GM19043 (cell line): ENCODE results near the gene USP3.
"Not testable (repeated sequence)": the region's sequence is repeated elsewhere in the genome, so short reads cannot be mapped to it uniquely, and the experiment has no call there.

Source experiments
- ATAC-seq: cut with Tn5 transposase; IDR thresholded peaks from one replicate; pipeline ENCODE4 v1.9.1; 2021; ENCODE audit warnings: low read depth; ENCODE audit not compliant: unreplicated experiment

The USP3 gene

DNA sequence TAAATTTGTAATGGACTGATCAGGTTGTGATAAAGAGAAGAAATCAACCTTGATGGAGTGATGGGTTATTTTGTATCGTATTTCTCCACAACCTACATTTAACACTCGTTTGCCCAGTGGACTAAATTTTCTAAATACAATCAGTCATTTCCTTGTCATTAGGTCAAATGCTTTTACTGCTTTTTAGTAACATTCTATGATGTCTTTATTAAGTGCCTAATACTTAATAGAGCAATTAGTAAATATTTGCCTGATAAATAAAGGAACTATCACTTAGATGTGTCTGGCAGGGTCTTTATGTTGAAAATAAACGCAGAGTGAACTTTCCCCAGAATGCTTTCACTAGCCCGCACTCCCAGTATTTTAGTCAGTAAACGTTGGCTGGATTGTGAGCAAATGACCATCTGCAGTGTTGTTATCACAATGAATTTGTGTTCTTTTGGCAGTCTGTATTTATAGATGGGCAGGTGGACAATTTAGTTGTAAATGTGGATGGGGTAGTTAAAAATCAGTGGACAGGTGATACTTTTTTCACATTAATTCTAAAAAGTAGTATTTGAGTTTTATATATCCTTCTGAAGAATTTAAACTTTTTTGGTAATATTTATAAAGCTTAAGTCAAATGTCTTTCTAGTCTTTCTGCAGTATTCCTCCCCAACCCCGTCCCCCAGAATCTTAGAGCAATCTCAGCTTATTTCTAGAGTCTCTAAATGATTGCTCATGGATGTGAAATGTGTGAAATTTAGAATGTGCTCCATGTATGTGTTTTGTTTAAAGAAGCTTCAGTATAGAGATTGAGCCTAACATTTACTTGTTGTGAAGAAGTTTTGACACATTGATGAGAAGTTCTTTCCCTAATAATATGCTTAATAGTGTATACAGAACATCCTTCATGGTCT, 4.9 kb downstream of the USP3 start:
- ATAC-seq, result no peak

DNA sequence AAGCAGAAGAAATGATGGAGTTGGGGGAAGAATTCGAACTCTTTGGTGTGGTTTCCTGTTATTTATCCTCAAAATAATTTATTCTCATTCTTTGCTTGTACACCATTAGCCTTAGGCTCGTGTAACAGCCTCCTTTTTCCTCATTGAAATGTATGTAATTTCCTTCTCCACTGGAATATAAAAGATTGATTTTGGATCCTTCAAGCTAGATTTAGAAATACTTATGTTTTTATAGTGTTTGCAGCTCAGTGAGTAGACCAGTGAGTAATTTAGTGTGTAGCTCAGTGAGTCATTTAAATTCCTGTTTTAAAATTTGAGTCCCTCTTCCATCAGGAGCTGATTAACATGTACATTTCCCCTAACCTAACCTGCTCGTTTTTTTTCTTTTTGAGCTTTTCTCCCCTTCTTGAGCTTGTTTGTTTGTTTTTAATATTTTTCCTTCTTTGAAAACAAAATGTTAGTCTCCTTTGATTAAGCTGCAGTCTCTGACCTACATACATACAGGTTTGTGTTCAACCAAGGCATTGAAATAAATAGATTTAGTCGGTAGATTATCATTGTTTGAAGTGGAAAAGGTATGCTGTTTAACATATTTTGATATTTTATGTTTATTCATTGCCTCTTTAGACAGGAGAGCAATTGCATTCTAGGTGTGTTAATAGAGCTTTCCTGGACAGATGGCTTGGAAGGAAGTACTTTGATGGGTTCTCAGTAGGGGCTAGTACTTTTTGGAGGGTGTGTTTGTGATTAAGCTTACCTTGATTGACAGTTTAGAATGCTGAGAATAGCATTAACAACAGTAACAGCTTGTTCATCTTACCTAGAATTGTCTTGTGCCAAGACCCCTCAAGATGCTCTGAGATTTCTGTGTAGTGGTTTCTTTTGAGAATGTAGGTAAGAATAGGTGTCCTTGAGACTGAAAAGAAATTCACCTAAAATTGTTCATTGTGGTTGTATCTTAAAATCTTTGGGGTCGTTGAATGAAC, 5.9 kb downstream of the USP3 start:
- no peak for ATAC-seq

DNA sequence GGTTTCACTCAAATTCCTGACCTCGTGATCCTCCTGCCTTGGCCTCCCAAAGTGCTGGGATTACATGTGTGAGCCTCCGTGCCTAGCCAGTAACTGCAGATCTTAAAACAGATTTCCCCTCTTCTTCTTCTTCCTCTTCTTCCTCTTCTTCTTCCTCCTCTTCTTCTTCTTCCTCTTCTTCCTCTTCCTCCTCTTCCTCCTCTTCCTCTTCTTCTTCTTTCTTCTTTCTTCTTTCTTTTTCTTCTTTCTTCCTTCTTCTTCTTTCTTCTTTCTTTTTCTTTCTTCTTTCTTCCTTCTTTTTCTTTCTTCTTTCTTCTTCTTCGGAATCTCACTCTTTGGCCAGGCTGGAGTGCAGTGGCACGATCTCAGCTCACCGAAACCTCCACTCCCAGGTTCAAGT, 7.8 kb downstream of the USP3 start:
- ATAC-seq, result no peak

DNA sequence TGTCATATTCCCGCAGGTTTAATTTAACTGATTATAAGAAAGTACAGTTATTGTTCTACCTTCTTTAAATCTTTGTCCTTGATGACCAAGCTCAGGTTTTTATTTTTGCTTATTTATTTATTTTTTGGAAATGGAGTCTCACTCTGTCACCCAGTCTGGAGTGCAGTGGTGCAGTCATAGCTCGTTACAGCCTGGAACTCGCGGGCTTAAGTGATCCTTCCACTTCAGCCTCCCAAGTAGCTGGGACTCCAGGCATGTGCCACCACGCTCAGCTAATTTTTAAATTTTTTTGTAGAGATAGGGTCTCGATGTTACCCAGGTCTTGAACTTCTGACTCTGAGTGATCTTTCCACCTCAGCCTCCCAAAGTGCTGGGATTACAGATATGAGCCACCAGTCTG, 8.9 kb downstream of the USP3 start:
- no peak for ATAC-seq

DNA sequence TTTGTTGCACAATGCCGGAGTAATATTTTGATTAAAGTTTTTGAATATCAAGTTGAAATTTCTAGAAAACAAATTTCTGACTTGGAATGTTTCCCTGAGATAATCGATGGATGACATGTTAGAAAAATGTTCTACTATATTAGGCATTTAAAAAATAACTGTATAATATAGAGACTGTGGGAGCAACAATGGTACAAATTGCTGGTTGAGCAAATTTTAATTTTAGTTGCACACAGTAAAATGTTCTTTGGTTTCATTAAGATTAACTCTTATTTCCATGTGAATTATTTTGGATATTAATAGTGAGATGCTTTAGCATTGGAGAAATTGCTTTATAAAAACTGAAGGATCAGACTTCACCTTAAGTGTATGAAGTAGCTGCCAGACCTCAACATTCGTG, 9.3 kb downstream of the USP3 start:
- no peak for ATAC-seq

DNA sequence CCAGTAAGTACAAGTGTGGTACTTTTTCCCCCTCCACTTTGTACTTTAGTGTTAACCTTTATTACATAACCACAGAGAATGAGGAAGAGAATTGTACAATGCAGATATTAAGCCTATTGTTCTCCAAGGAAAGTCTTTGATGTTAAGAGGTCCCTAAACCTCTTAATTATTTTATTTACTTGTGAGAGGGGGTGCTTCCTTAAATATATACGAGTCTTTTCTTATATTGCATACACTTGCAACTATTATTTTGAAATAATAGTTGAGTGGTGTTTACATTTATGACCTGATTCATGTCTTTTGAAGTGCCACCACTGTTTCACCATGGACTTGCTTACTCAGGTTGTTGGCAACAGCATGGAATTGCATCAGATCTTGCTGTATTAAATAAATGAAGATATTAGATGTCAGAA, 10.1 kb downstream of the USP3 start:
- no peak for ATAC-seq

DNA sequence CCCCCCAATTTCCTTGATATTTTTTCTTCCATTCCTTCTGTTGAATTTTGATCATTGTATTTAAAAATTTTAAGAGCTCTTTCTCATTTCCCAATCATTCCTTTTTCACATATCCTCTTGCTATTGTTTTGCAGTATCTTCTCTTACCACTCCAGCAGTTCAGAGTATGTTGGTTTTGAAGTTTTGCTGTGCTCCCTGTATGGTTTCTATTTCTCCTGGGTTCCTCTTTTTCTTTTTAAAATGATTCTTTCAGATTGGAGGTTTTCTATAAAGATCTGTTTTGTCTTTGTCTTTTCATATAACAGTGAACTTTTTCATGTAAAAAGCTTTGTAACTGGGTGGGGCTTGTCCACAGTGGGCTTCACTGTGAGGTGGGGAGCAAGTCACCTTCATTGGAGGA, 12.8 kb downstream of the USP3 start:
- ATAC-seq, result no peak

DNA sequence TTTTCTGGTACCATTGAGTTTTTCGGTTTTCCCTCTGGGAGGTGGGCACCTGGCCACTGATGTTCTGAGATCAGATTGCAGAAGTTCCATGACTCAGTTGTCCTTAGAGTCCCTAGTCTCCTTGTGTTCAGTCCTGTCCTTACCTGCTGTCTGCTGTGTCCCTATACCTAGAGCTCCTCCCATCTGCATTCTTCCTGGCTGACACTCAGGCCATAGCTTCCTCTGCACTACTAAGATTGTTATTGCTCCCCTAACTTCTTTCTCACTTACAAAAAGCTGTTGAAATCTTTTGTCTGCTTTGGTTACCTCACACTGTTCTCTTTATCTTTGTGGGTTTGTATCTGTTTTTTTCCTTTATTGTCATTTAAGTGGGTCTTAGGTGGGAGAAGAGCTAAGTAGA, 13.2 kb downstream of the USP3 start:
- ATAC-seq, result no peak

DNA sequence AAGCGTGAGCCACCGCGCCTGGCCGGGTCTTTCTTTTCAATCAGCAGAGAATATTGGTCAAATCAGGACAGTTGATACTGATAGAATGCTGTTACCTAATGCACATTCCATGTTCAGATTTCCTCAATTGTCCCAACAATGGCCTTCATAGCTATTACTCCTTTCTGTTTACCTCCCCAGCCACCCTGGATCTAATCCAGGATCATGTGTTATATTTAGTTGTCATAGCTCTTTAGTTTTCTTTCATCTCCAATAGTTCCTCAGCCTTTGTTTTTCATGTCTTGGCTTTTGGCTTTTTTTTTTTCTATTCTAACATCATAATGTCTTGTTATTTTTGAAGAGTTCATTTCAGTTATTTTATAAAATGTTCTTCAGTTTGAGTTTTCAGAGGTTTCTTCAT, 14.6 kb downstream of the USP3 start:
- ATAC-seq, result no peak

DNA sequence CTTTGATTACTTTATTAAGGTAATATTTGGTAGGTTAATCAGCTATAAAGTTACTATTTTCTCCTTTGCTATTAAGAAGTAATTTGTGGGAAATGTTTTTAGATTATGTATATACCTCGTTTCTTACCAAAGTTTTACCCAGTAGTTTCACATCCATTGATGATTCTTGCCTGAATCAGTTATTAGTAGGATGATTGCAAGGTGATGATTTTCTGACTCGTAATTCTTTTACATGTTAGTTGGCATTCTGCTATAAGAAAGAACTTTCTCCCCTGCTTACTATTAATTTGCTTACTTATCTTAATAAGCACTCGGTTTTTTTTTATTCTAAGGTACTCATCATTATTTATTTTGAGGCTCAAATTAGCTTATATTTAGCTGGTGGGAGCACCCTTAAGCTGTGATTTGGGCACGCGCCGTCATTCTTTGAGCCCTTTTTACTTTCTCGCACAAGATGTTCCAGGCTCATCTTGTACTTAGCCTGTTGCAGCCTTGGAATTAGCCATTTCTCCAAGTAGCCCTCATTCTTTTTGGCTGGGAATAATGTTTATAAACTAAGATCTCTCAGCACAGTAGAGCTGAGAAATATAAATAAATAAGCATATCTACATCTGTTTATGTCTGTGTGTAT, 15.3 kb downstream of the USP3 start:
- no peak for ATAC-seq

DNA sequence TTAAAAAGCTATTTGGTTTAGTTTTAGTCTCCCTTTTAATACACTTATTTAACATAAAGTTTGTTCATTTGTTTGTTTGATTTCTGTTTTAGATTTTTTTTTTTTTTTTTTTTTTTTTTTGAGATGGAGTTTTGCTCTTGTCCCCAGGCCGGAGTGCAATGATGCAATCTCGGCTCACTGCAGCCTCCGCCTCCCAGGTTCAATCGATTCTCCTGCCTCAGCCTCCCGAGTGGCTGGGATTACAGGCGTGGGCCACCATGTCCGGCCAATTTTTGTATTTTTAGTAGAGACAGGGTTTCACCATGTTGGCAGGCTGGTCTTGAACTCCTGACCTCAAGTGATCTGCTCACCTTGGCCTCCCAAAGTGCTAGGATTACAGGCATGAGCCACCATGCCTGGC, 16.1 kb downstream of the USP3 start:
- ATAC-seq, result not testable (repeated sequence)

DNA sequence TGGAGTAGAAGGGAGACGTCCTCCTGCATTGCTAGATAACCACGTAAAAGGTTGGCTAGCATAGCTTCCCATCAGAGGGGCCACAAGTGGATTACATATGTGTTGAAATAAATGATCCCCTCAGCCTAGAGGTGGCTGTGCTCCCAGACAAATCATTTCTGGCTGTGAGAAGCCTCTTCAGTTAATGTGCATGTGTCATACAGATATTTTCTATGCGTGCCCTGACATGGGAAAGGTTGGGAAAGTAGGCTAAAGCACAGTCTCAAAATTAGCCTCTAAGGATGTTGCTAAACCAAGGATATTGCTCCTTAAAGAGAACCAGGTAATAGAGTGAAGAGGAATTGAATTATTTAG, 17.8 kb downstream of the USP3 start:
- ATAC-seq, result no peak

DNA sequence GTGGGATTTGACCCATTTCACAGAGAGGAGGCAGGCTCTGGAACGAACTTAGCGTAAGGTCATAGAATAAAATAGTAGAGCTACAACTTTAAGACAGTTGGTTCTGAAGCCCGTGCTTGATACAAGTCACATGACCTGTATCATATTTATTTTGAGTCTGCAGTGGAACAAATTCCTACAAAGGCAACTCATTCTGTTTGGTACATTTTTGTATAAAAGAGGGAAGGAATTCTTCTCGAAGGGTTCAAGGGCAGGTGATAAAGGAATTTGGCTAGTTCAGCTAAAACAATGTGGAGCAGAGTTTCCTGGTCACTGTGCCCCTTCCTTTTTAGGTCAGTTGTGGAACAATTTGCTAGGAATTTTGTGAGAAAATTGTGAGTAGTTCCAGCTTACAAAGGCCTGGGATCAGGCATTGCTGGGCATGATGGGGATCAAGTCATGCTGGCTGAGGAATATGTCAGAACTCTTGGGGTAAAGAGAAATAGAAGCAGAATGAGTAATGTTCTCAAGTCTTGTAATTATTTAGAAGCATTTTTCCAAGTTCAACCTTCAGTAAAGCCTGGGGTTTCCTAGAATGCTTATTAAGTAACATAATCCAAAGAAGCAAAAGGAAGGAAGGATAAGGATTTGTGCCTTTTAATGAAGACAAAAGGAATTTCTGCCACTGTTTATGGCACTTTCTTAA, 19.1 kb downstream of the USP3 start:
- no peak for ATAC-seq

DNA sequence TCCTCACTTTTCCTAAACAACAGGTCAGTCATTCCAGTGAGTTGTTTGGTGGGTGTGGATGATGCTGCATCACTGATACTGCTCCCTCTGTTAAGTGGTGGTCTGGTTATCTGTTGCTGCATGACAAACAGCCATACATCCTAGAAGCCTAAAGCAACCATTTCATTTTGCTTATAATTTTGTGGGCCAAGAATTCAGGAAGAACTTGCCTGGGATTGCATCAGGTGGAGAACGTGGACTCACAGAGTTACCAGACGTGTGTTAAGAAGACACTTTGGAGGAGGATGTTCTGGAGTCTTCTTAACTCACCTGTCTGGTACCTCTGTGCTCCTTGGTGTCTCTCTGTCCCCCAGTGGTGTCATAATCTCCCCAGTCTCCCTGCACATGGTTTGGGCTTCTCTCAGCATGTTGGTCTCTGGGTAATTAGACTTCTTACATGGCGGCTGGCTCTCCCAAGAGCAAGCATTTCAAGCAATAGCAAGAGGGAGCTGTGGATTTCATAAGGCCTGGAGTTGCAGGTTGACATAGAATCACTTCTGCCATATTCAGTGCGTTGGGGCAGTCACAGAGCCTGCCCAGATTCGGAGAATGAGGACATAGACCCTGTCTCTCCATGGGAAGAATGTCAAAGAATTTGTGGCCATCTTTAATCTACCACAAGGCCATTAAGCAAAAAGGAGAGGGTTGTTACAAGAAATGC, 20.1 kb downstream of the USP3 start:
- no peak for ATAC-seq

DNA sequence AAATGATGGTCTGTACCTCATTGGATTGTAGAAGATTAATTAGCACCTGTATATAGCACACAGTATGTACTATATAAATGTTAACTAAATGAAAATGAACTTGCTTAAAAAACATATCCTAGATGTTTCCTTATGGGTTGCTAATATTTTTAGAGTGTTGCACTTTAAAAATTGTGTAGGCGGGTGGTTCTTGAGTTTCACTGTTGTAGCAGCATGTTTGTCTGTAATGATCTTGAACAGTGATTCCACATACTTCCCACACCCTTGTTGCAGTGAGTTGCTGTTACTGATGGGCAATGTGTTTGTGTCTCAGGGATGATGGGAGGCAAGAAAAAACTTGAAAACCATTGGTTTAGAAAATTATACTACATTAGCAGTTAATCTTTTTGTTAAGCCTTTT, 22.0 kb downstream of the USP3 start:
- no peak for ATAC-seq

DNA sequence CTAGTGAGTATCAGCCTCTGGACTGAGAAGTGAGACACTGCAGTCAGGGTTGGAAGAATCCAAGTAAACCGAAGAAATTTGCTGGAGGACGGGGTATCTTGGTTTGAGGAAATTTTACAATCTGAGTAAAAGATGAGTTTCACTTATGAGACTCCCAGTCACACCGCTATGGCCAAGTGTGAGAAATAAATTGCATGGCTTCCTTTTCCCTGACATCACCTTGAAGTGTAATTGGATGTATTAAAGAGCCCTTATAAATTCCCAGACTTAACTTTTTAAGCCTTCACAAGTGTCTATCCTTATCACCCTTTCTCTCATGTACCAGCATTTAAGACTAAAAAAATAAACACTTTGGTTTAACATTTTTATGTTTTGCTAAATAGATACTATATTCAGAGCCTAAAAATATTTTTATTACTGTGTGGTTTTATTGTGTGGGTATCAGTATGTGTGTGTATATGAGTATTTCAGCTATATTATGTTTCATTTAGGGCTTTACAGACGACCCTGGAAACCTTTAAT, 23.8 kb downstream of the USP3 start:
- ATAC-seq, result no peak

DNA sequence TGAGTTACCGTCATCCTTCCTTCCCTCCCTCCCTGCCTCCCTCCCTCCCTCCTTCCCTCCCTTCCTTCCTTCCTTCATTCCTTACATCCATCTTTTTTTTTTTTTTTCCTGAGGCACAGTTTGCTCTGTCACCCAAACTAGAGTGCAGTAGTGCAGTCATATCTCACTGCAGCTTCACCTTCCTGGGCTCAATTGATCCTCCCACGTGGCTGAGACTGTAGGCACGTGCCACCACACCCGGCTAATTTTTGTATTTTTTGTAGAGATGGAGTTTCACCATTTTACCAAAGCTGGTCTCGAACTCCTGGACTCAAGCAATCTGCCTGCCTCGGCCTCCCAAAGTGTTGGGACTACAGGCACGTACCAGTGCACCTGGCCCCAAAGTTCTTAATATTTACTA, 25.8 kb downstream of the USP3 start:
- no peak for ATAC-seq

DNA sequence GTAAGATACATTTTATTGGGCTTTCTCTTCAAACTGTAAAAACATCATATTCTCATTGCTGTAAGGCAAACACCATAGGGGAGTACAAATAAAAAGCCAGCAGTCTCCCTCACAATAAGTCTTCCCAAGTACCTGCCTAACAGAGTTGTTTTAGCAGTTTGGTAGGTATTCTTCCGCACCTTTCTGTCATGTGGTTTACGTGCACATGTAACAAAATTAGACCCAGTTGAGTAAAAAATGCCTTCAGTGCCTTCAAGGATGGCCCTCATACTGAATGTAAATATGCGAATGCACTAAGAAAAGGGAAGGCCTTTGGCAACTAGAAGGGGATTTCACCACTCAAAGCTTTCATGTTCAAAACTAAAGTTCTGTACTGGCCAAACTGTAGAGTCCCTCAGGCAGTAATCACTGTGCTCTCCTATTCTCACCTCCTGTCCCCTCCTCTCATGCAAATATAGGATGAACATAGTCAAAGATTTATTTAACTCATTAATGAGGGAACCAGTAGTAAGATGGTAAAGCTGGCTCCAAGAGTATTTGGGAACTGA, 26.4 kb downstream of the USP3 start:
- no peak for ATAC-seq

DNA sequence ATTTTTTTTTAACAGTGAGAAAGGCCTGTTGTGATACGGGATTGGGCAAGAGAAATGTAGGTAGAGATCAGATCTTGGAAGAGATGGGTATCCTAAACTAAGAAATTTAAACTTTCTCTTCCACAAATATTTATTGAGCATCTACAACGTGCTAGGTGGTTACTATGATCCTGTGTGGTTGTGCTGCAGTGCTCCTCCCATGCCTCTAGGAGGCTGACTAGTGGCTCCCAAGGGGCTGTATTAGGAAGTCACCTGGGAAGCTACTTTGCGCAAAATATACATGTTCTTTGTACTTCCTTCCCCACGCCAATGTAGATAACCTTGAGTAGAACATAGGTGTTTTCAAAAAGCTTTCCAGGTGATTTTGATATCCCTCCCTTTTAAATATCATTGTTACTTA, 27.2 kb downstream of the USP3 start:
- ATAC-seq, result no peak
